GM12878 (cell line): ENCODE data around the gene LONRF2. TPM values are rescaled to one million over a fixed set of nuclear protein-coding genes. Genes with fewer than 3 reads are reported as not detected.

Experiments used
- BCLAF1 ChIP-seq: fragments of 450-650 bp; IDR thresholded peaks from 2 replicates; pipeline ENCODE4 v1.6.1; 2017; ENCODE audit warnings: antibody characterized with exemption, mild to moderate bottlenecking, moderate library complexity
- CEBPZ ChIP-seq: fragments of 150-350 bp; IDR thresholded peaks from 2 replicates; pipeline ENCODE4 v1.6.1; 2016; ENCODE audit warnings: low read depth, low read length
- CREM ChIP-seq: IDR thresholded peaks from 2 replicates; pipeline ENCODE4 v1.6.1; 2014; ENCODE audit warnings: antibody characterized with exemption, low read depth
- FOS ChIP-seq: IDR thresholded peaks from 3 replicates; pipeline ENCODE4 v1.6.1; 2011; ENCODE audit warnings: borderline replicate concordance; ENCODE audit not compliant: insufficient read length; ENCODE audit errors: extremely low read depth
- MAX ChIP-seq: IDR thresholded peaks from 2 replicates; pipeline ENCODE4 v1.6.1; 2012; ENCODE audit warnings: low read depth, low read length, improper control_type of control experiment
- NR2C2 ChIP-seq: IDR thresholded peaks from 2 replicates; pipeline ENCODE4 v1.6.1; 2011; ENCODE audit warnings: borderline replicate concordance, low read depth; ENCODE audit not compliant: control insufficient read depth, insufficient read length
- RCOR1 ChIP-seq: conservative IDR thresholded peaks from 2 replicates; pipeline ENCODE4 v1.6.1; 2012; ENCODE audit warnings: low read depth, low read length, improper control_type of control experiment
- TARDBP ChIP-seq: IDR thresholded peaks from 2 replicates; pipeline ENCODE4 v1.6.1; 2016; ENCODE audit warnings: borderline replicate concordance
- ZNF687 ChIP-seq: fragments of 450-650 bp; IDR thresholded peaks from 2 replicates; pipeline ENCODE4 v1.6.1; 2017; ENCODE audit warnings: mild to moderate bottlenecking, moderate library complexity
- polyA plus RNA-seq, 11 experiments: library from polyadenylated mRNA; depleted of rRNA in 4 of 11; unstranded in 6 of 11; stranded (reverse) in 5 of 11; fragments of >200 nt; fragmentation: Nextera tagmentation in 4 of 11; fragmentation: Illumina TruSeq in 1 of 11; extraction: Ambion mirVana in 4 of 11; extraction: Trizol in 1 of 11; gene quantifications; 1 replicate in 1 of 11; 2 replicates in 10 of 11; pipeline versions ENCODE4 v1.2.1 to v1.2.3, GENCODE V29; 2011 to 2016; ENCODE audit warnings: inconsistent platforms in 2 of 11, missing spikeins in 2 of 11, low read depth in 1 of 11
- total RNA-seq, 4 experiments: library from RNA; depleted of rRNA in 3 of 4; stranded (reverse); fragments of >200 nt in 3 of 4; fragmentation: Illumina TruSeq in 1 of 4; extraction: Trizol in 1 of 4; gene quantifications; 2 replicates each; pipeline versions ENCODE4 v1.2.1 to v1.2.3, GENCODE V29; 2013 to 2021

The LONRF2 gene
- total and polyA plus RNA-seq, 10 of the 15 experiments (the other 5 are each of a cell fraction or from before 2014, with no cell fraction given): under 0.01 to 0.04 (median 0.01) TPM; not detected in 4

GRCh38 chr2:100301881-100302584 is 20.3 kb downstream of the LONRF2 start (continued):
- TF ChIP-seq BCLAF1: no peak
- TF ChIP-seq FOS: no peak
- no peak for TF ChIP-seq CEBPZ
- TF ChIP-seq TARDBP: no peak
- TF ChIP-seq RCOR1: no peak
- no peak for TF ChIP-seq CREM
- TF ChIP-seq NR2C2: no peak
- TF ChIP-seq MAX: no peak
- TF ChIP-seq ZNF687: no peak
- TF ChIP-seq, all 136 proteins: peak for 0
